K562 (cell line): ENCODE results near the gene C3orf52. TPM values are rescaled to one million over a fixed set of nuclear protein-coding genes. Genes with fewer than 3 reads are reported as not detected.

Experiments used
- ATAC-seq: fragments of 200-7000 bp; cut with Tn5 transposase; 3 replicates; pipeline ENCODE4 v1.9.1; 2020; ENCODE audit warnings: moderate library complexity
- BruUV-seq: library from RNA; stranded (reverse); fragments of 400-500 nt; replicated peaks from 2 replicates; lab custom pipeline; 2021; lab: Mats Ljungman, UMichigan
- CTCF ChIA-PET: fragments of 300-600 bp; formaldehyde crosslinking; extraction: SDS; loops from one replicate; lab custom pipeline; 2021; ENCODE audit warnings: low intra/inter-chr PET ratio; lab: Yijun Ruan, JAX
- POLR2A ChIA-PET: fragments of 300-600, 350-650 bp; sonication (Branson Sonifier 250); formaldehyde crosslinking; extraction: SDS; loops from one replicate; lab custom pipeline; 2021; ENCODE audit warnings: antibody characterized with exemption, inconsistent platforms; lab: Yijun Ruan, JAX
- DNase-seq, 4 experiments: peaks; one replicate each; pipeline versions ENCODE4 v3.0.0 to v3.0.0-alpha.2; 2011 to 2018; ENCODE audit warnings: low spot score in 3 of 4, mixed read lengths in 3 of 4; ENCODE audit errors: extremely low read depth in 1 of 4
- FAIRE-seq: peaks from 2 replicates; lab custom pipeline; 2011; peaks lifted over from hg19 to GRCh38; lab: Jason Lieb, UNC
- H2AFZ ChIP-seq: 2 replicates; pipeline ENCODE4 v1.6.0; 2011; ENCODE audit warnings: low read depth, low read length, control low read depth, inconsistent platforms
- H3K27ac ChIP-seq: fragments of 200-600 bp; 3 replicates; pipeline ENCODE4 v1.8.0; 2011; ENCODE audit warnings: low read depth, mild to moderate bottlenecking, control low read depth, inconsistent platforms, low read length, moderate library complexity, mixed read lengths; ENCODE audit errors: extremely low read depth
- H3K27me3 ChIP-seq, 2 experiments: fragments of 300-600 bp in 1 of 2; 2 replicates in 1 of 2; 3 replicates in 1 of 2; pipeline versions ENCODE4 v1.6.0 to v1.8.0; 2011; ENCODE audit warnings: inconsistent platforms in 2 of 2, low read length in 2 of 2, mild to moderate bottlenecking in 1 of 2, mixed read lengths in 1 of 2, moderate library complexity in 1 of 2; ENCODE audit not compliant: control insufficient read depth in 2 of 2, insufficient read depth in 2 of 2
- H3K36me3 ChIP-seq: fragments of 300-600 bp; 3 replicates; pipeline ENCODE4 v1.8.0; 2011; ENCODE audit warnings: mild to moderate bottlenecking, low read length, inconsistent platforms; ENCODE audit not compliant: control insufficient read depth, insufficient read depth
- H3K4me1 ChIP-seq, 2 experiments: fragments of 200-600 bp in 1 of 2; replicated peaks in 1 of 2; 2 replicates in 1 of 2; 3 replicates in 1 of 2; pipeline versions ENCODE4 v1.5.1 to v1.8.0; 2011; ENCODE audit warnings: inconsistent platforms in 2 of 2, low read length in 2 of 2, mild to moderate bottlenecking in 1 of 2, mixed read lengths in 1 of 2, moderate library complexity in 1 of 2; ENCODE audit not compliant: control insufficient read depth in 2 of 2, insufficient read depth in 2 of 2
- H3K4me2 ChIP-seq: 2 replicates; pipeline ENCODE4 v1.6.1; 2011; ENCODE audit warnings: low read length, control low read depth, inconsistent platforms, mixed read lengths; ENCODE audit not compliant: insufficient read depth
- H3K4me3 ChIP-seq: fragments of 200-600 bp; sonication (generic), shearing (Covaris generic); 2 replicates; pipeline ENCODE4 v1.5.1; 2016; ENCODE audit warnings: control low read depth, inconsistent platforms
- H3K79me2 ChIP-seq: fragments of 200-600 bp; 3 replicates; pipeline ENCODE4 v1.8.0; 2011; ENCODE audit warnings: low read length, inconsistent platforms; ENCODE audit not compliant: control insufficient read depth, insufficient read depth
- H3K9ac ChIP-seq, 2 experiments: 2 replicates each; pipeline versions ENCODE4 v1.6.0 to v1.6.1; 2011; ENCODE audit warnings: low read depth in 2 of 2, low read length in 2 of 2, control low read depth in 1 of 2, inconsistent platforms in 1 of 2, mild to moderate bottlenecking in 1 of 2, mixed read lengths in 1 of 2; ENCODE audit not compliant: insufficient read depth in 1 of 2
- H3K9me1 ChIP-seq: one replicate; pipeline ENCODE4 v1.6.0; 2011; ENCODE audit warnings: inconsistent platforms, mild to moderate bottlenecking, low read length, moderate library complexity; ENCODE audit not compliant: control insufficient read depth, insufficient read depth
- H3K9me3 ChIP-seq: replicated peaks from 2 replicates; pipeline ENCODE4 v1.5.1; 2011; ENCODE audit warnings: low read depth, low read length, inconsistent platforms; ENCODE audit not compliant: control insufficient read depth, insufficient read depth
- H4K20me1 ChIP-seq: replicated peaks from 2 replicates; pipeline ENCODE4 v1.6.1; 2011; ENCODE audit warnings: low read length, inconsistent platforms, mixed read lengths; ENCODE audit not compliant: control insufficient read depth, insufficient read depth
- ARHGAP35 ChIP-seq: fragments of 450-650 bp; IDR thresholded peaks from 2 replicates; pipeline ENCODE4 v1.6.1; 2018; ENCODE audit not compliant: partially characterized antibody
- ELF4 ChIP-seq: fragments of 450-650 bp; formaldehyde crosslinking; IDR thresholded peaks from 2 replicates; pipeline ENCODE4 v1.4.0; 2022; ENCODE audit warnings: missing genetic modification characterization
- FOXA1 ChIP-seq: fragments of 450-650 bp; IDR thresholded peaks from 2 replicates; pipeline ENCODE4 v1.6.1; 2016; ENCODE audit warnings: mild to moderate bottlenecking, borderline replicate concordance
- KDM5B ChIP-seq: fragments of 200-600 bp; sonication (generic); IDR thresholded peaks from 2 replicates; pipeline ENCODE4 v1.6.1; 2012; ENCODE audit warnings: low read depth, mild to moderate bottlenecking, moderate library complexity, low read length, control low read depth, inconsistent platforms; ENCODE audit not compliant: insufficient replicate concordance
- KHSRP ChIP-seq: fragments of 450-650 bp; IDR thresholded peaks from 2 replicates; pipeline ENCODE4 v1.6.1; 2017
- NELFE ChIP-seq: IDR thresholded peaks from 2 replicates; pipeline ENCODE4 v1.6.1; 2011; ENCODE audit warnings: mild to moderate bottlenecking; ENCODE audit not compliant: insufficient read depth, insufficient read length
- SP1 ChIP-seq: sonication (generic); formaldehyde crosslinking; IDR thresholded peaks from 2 replicates; pipeline ENCODE4 v1.8.1; 2022; ENCODE audit warnings: mild to moderate bottlenecking, missing genetic modification reagents
- TFAM ChIP-seq: fragments of 250-450 bp; sonication (Bioruptor Pico); conservative IDR thresholded peaks from 2 replicates; pipeline ENCODE4 v1.5.0; 2021; ENCODE audit warnings: mild to moderate bottlenecking, moderate library complexity
- WGBS: fragments of 100-300 bp; shearing (Covaris generic); methylation state at CpG from one replicate; pipeline ENCODE4 v1.1.6; 2016; ENCODE audit warnings: low coverage, mixed read lengths; ENCODE audit not compliant: insufficient coverage; ENCODE audit errors: missing lambda C conversion rate; 5-methylcytosine and 5-hydroxymethylcytosine counted together
- in situ Hi-C: fragments of 300-500 bp; cut with MboI; formaldehyde crosslinking; loops from 4 replicates; pipeline ENCODE4 v1.15.0; 2018; ENCODE audit warnings: inconsistent platforms, mixed read lengths
- intact Hi-C: fragments of 100-400 bp; cut with micrococcal nuclease; formaldehyde crosslinking; loops from 2 replicates; pipeline ENCODE4 v1.14.2; 2022
- polyA plus RNA-seq, 8 experiments: library from polyadenylated mRNA; depleted of rRNA in 4 of 8; stranded (reverse) in 5 of 8; unstranded in 3 of 8; fragments of >200 nt; fragmentation: Nextera tagmentation in 2 of 8; fragmentation: Illumina TruSeq in 1 of 8; extraction: Ambion mirVana in 2 of 8; extraction: Trizol in 1 of 8; gene quantifications; 2 replicates each; pipeline versions ENCODE4 v1.2.1 to v1.2.3, GENCODE V29; 2011 to 2014; ENCODE audit warnings: inconsistent platforms in 1 of 8, missing spikeins in 1 of 8
- total RNA-seq, 7 experiments: library from RNA; depleted of rRNA in 6 of 7; stranded (reverse); fragments of >200 nt in 6 of 7; fragmentation: Illumina TruSeq in 2 of 7; extraction: Trizol in 2 of 7; gene quantifications; 2 replicates each; pipeline versions ENCODE4 v1.2.1 to v1.2.3, GENCODE V29; 2011 to 2021; ENCODE audit warnings: low replicate concordance in 1 of 7
- TF ChIP-seq, protein P1 (sequence below): fragments of 450-650 bp; formaldehyde crosslinking; IDR thresholded peaks from 2 replicates; pipeline ENCODE4 v1.4.0; 2020; ENCODE audit warnings: mild to moderate bottlenecking, moderate library complexity
- TF ChIP-seq, protein P2 (sequence below): conservative IDR thresholded peaks from 2 replicates; pipeline ENCODE4 v1.6.1; 2011; ENCODE audit warnings: low read depth, mild to moderate bottlenecking, low read length; ENCODE audit not compliant: control insufficient read depth
- TF ChIP-seq, protein P3 (sequence below), 2 experiments: IDR thresholded peaks; 2 replicates each; pipeline ENCODE4 v1.6.1; 2012; ENCODE audit warnings: improper control_type of control experiment in 2 of 2, low read depth in 2 of 2, low read length in 2 of 2, borderline replicate concordance in 1 of 2
- TF ChIP-seq, protein P4 (sequence below): fragments of 450-650 bp; formaldehyde crosslinking; conservative IDR thresholded peaks from 2 replicates; pipeline ENCODE4 v1.4.0; 2022; ENCODE audit warnings: mild to moderate bottlenecking, missing genetic modification characterization
- TF ChIP-seq, protein P5 (sequence below): fragments of 450-650 bp; IDR thresholded peaks from 2 replicates; pipeline ENCODE4 v1.6.1; 2017; ENCODE audit warnings: mild to moderate bottlenecking, moderate library complexity

The C3orf52 gene
- total and polyA plus RNA-seq, 9 of the 15 experiments (the other 6 are each of a cell fraction or from before 2014, with no cell fraction given) = 2.8 to 6.1 (median 3.8) TPM

DNA sequence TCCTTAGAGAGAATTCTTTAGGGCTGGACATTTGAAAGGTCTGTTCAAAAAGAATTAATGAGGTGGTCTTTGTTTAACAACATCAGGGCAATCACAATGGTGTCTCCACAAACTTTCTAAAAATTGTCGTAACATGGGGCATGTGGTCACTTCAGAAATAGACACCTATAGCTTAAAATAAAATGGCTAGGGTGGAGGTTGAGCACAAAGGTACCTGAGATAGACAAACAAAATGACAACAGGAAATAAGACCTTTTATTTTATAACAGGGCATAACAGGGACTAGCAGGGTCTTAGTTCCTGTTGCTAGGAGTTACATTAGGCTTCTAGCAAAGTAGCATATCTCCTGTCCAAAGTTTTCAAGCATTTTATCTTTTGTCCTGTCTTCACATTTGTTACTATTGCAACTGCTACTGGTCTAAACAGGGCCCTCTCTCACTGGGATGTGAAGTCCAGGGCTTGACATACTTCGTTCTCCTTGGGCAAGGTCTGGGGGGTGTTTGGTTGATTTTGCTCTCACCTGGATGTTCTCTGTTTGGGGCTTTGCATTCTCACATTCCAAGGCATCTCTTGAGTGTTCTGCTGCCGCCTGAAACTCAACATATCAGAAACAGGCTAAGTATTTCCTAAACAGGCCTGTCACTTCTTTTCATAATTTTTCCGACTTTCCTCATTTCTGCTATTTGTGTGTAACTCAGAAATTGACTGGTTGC is 43.9 kb downstream of the C3orf52 start:
- Histone ChIP-seq H3K9ac (no peak overlapping the region), H3K36me3 (no peaks in the 10 kb centered on the region), H3K9me3 (no peaks in the 10 kb centered on the region), H3K79me2 (no peaks in the 10 kb centered on the region), H3K27ac (no peak overlapping the region), H3K27me3 (no peaks in the 10 kb centered on the region), H4K20me1 (no peaks in the 10 kb centered on the region), H3K9me1 (no peaks in the 10 kb centered on the region), H3K4me1 (peaks cover 0 to 7% of the 10 kb centered on the region in 2 experiments; a peak in 1 of 5 replicates), H3K4me2 (no peak overlapping the region), H3K4me3 (no peak overlapping the region), H2AFZ (no peak overlapping the region)
- intact Hi-C loops = loop anchor here (10.0 kb wide), 1 partner anchor 145 kb away; no protein-coding TSS in a partner anchor
- FAIRE-seq (no peak), ATAC-seq (no peak), DNase-seq (no peak)
- CTCF ChIA-PET = no interaction called here
- BruUV-seq = no TSS peak
- 3% methylated on average over 3 of the region's 4 CpGs for WGBS
- in situ Hi-C loops = no loop called here
- POLR2A ChIA-PET = no interaction called here
- TF ChIP-seq TFAM (CRISPR knock-in tag) (no peak), NELFE (no peak), SP1 (CRISPR knock-in tag) (no peak), FOXA1 (no peak), KDM5B (no peak), ARHGAP35 (no peak), KHSRP (no peak), ELF4 (CRISPR knock-in tag) (no peak)
- TF ChIP-seq, protein P1, sequence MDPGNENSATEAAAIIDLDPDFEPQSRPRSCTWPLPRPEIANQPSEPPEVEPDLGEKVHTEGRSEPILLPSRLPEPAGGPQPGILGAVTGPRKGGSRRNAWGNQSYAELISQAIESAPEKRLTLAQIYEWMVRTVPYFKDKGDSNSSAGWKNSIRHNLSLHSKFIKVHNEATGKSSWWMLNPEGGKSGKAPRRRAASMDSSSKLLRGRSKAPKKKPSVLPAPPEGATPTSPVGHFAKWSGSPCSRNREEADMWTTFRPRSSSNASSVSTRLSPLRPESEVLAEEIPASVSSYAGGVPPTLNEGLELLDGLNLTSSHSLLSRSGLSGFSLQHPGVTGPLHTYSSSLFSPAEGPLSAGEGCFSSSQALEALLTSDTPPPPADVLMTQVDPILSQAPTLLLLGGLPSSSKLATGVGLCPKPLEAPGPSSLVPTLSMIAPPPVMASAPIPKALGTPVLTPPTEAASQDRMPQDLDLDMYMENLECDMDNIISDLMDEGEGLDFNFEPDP = no peak
- TF ChIP-seq, protein P2, sequence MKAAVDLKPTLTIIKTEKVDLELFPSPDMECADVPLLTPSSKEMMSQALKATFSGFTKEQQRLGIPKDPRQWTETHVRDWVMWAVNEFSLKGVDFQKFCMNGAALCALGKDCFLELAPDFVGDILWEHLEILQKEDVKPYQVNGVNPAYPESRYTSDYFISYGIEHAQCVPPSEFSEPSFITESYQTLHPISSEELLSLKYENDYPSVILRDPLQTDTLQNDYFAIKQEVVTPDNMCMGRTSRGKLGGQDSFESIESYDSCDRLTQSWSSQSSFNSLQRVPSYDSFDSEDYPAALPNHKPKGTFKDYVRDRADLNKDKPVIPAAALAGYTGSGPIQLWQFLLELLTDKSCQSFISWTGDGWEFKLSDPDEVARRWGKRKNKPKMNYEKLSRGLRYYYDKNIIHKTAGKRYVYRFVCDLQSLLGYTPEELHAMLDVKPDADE = no peak
- TF ChIP-seq, protein P3, sequence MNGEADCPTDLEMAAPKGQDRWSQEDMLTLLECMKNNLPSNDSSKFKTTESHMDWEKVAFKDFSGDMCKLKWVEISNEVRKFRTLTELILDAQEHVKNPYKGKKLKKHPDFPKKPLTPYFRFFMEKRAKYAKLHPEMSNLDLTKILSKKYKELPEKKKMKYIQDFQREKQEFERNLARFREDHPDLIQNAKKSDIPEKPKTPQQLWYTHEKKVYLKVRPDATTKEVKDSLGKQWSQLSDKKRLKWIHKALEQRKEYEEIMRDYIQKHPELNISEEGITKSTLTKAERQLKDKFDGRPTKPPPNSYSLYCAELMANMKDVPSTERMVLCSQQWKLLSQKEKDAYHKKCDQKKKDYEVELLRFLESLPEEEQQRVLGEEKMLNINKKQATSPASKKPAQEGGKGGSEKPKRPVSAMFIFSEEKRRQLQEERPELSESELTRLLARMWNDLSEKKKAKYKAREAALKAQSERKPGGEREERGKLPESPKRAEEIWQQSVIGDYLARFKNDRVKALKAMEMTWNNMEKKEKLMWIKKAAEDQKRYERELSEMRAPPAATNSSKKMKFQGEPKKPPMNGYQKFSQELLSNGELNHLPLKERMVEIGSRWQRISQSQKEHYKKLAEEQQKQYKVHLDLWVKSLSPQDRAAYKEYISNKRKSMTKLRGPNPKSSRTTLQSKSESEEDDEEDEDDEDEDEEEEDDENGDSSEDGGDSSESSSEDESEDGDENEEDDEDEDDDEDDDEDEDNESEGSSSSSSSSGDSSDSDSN (IDR thresholded peaks at IDR 0.05; ENCODE audit: borderline replicate concordance in 1 of 2, low read depth in 2 of 2, low read length in 2 of 2) = no peak
- TF ChIP-seq, protein P4, sequence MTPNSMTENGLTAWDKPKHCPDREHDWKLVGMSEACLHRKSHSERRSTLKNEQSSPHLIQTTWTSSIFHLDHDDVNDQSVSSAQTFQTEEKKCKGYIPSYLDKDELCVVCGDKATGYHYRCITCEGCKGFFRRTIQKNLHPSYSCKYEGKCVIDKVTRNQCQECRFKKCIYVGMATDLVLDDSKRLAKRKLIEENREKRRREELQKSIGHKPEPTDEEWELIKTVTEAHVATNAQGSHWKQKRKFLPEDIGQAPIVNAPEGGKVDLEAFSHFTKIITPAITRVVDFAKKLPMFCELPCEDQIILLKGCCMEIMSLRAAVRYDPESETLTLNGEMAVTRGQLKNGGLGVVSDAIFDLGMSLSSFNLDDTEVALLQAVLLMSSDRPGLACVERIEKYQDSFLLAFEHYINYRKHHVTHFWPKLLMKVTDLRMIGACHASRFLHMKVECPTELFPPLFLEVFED (CRISPR knock-in tag) = no peak
- TF ChIP-seq, protein P5, sequence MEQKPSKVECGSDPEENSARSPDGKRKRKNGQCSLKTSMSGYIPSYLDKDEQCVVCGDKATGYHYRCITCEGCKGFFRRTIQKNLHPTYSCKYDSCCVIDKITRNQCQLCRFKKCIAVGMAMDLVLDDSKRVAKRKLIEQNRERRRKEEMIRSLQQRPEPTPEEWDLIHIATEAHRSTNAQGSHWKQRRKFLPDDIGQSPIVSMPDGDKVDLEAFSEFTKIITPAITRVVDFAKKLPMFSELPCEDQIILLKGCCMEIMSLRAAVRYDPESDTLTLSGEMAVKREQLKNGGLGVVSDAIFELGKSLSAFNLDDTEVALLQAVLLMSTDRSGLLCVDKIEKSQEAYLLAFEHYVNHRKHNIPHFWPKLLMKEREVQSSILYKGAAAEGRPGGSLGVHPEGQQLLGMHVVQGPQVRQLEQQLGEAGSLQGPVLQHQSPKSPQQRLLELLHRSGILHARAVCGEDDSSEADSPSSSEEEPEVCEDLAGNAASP = no peak
